Stimulated activated CD8-positive, alpha-beta memory T cell treated with anti-CD3 and anti-CD28 coated beads, Interleukin-15, amount 100 ng/mL, for 24 hours (primary cell): ENCODE data around the gene RNF151.

Experiments used
- DNase-seq: peaks from one replicate; pipeline ENCODE4 v3.0.0-alpha.2; 2020; ENCODE audit warnings: low read depth

RNF151 gene

DNA sequence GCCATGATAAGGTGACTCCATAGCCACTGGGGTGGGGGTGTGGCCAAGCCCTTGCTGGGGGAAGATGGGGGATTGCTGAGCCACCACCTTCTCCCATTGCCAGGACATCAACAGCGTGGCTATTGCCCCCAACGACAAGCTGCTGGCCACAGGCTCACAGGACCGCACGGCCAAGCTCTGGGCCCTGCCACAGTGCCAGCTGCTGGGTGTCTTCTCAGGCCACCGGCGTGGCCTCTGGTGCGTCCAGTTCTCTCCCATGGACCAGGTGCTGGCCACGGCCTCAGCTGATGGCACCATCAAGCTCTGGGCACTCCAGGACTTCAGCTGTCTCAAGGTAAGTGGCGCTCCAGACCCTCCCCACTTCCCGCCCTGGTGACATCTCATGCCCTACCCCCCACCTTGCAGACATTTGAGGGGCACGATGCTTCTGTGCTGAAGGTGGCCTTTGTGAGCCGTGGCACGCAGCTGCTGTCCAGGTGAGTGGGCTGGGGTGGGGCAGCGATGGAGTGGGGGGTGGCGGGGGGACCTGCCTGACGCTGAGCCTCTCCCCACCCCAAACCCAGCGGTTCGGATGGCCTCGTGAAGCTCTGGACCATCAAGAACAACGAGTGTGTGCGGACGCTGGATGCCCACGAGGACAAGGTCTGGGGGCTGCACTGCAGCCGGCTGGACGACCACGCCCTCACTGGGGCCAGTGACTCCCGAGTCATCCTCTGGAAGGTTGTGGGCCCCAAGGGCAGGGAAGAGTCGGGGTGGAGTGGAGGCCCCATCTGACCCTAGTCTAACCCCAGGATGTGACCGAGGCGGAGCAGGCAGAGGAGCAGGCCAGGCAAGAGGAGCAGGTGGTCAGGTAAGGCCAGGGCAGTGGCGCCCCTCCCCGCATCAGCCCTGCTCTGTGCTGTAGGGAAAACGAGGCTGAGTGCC lies 10.6 kb downstream of the RNF151 start:
- DNase-seq: no peak

DNA sequence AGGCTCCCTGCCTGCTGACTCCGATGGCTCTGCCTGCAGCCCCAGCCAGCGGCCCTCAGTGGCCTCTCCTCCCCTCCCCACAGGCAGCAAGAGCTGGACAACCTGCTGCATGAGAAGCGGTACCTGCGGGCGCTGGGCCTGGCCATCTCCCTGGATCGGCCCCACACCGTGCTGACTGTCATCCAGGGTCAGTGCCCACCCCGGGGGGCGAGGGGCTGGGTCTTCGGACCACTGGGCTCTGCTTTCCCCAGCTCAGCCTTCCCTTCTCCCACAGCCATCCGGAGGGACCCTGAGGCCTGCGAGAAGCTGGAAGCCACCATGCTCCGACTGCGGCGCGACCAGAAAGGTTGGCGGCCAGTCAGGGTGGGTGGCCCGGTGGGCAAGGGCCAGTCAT lies 11.2 kb downstream of the RNF151 start:
- no peak for DNase-seq

DNA sequence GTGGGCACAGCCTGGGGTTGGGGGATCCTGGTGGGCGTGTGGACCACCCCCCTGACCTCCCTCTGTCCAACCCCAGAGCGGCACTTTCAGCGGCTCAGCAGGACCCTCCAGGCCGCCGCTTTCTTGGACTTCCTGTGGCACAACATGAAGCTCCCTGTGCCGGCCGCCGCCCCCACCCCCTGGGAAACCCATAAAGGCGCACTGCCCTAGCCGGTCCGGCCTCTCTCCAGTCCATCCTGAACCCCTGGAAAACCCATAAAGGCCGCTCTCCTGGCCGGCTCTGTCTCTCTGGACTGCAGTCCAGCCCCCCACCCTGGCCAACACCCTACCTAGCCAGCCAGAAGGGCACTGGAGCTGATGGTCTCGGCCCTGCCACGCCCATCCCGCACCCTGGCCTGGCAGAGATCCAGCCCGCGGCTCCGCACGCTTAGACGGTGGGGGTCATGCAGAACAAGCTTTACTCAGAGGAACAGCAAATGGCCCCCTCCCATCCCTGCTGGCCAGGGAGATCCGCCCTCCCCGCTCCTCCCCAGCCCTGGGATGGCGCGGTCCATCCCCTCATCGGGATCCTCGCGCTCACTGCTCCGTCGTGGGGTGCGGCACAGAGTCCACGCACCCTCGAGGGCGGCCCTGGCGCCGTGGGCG lies 11.9 kb downstream of the RNF151 start:
- DNase-seq: no peak

DNA sequence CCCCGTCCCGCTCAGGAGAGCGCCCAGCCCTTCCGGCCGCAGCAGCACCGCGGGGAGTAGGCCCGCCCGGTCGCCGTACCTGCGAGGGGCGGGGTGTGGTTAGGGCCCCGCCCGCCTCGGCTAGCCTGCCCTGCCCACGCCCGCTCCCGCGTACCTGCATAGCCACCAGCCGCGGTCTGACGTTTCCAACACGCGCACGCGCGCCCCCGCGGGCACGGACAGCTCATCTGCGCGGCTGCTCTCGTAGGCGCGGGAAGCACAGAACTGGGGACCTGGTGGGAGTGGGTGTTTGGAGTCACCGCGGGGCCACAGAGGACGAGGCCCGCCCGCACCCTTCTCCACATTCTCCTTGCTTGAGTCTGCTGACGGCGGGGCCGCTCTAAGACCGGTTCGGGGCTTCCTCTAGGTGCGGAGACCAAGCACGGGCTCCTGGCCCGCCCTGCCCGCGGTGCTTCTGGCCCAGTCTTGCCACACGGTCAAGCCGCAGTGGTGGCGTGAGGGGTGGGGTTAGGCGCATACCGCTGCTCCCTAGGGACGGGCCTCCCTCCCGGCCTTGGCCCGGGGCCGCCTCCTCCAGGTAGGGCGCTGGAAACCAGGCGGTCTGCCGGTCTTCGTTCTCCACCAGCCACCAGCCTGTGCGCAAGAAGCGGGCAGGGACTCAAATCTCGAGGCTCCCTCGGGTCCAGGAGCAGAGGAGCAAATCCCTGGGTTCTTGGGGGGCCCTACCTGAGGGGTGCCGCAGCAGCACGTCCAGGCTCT lies 12.8 kb downstream of the RNF151 start:
- DNase-seq: no peak

DNA sequence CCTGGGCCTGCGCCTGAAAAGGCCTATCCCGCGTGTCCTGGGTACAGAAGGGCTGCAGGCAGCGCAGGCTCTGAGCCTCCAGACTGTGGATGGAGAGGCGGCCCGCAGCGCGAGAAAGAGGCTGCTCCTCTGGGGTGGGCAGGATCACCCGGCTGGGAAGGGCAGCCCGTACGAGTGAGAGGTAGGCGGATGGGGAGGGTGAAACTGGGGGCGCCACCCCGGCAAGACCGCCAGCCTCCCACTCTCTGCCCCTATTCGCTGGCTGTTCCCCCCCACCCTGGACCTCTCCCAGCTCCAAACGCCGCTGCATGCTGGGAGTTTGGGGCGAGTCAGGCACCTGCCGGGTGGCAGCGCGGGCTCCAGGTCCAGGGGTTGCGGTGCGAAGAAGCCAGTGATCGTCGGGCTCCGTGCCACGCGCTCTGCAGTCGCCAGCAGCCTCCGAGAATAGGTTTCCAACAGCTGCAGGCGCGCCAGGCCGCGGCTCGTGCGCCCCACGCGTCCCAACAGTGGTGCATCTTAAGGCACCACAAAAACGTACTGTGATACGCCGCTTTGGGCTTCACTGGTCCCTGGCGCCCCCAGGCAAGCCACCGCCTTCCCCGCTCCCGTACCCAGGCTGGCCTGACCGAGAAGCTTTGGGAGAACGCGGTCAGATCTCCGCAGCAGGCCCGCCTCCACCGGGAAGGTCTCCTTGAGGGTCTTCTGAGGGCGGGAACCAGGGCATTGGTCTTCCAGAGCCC lies 13.5 kb downstream of the RNF151 start:
- DNase-seq: no peak

DNA sequence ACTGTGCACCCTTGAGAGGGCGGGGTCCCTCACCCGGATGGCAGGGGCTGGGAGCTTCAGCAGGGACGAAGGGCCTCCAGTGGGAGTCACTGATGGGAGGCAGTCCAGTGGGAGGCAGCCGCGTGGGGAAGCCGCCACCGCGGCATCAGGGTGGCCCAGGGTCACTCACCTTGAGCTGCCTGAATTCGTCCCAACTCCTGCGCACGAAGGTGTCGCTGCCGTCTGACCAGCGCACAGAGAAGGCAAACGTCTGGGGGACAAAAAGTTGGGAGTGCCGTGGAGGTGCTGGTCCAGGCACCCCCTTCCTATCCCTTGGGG lies 14.1 kb downstream of the RNF151 start:
- DNase-seq: no peak

DNA sequence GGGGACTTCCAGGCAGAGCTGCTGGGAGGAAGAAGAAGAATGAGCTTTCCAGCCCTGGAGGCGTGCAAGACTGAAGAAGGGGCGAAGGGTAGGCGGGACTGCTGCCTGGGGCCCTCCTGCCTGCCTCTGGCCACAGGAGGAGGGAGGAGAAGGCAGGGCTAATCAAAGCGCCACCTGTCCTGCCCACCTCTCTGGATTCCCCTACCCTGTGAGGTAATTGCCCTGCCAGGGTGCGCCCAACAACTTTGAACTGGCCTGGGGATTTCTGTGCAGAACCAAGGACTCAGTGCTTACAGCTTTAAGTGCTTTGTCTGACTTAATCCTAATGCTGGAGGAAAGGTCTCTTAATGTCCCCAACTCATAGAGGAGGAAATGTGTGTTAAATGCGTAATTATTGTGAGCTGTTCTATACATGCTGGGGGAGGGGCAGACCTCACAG lies 14.8 kb downstream of the RNF151 start, which contains the start of gene NOXO1:
Gene NOXO1, minus strand, starts transcription at position 72 of the 439 bp plus-strand sequence. CDS start 290 bp downstream, outside the sequence.
- DNase-seq: no peak

- DNase-seq: no peak
These were observed 15.4 kb downstream of the RNF151 start for GRCh38 chr16:1982013-1982433.

GRCh38 chr16:1982991-1983543 lies 16.4 kb downstream of the RNF151 start:
- no peak for DNase-seq

GRCh38 chr16:1983544-1984346 lies 17.1 kb downstream of the RNF151 start, which contains the start of gene GFER:
GFER (plus strand) TSS chr16:1984193; CDS start chr16:1984219, 26 bp downstream.
- DNase-seq: no peak

GRCh38 chr16:1984347-1985225 lies 17.9 kb downstream of the RNF151 start:
- DNase-seq: no peak

- no peak for DNase-seq
These were observed 19.0 kb downstream of the RNF151 start for GRCh38 chr16:1985466-1986150.

GRCh38 chr16:1987198-1987597 lies 20.5 kb downstream of the RNF151 start:
- DNase-seq: no peak

- no peak for DNase-seq
These were observed 22.8 kb downstream of the RNF151 start, which contains the start of gene SYNGR3 for GRCh38 chr16:1989209-1990100. SYNGR3 (plus strand) TSS chr16:1989970; CDS start chr16:1990103, 133 bp downstream.

DNA sequence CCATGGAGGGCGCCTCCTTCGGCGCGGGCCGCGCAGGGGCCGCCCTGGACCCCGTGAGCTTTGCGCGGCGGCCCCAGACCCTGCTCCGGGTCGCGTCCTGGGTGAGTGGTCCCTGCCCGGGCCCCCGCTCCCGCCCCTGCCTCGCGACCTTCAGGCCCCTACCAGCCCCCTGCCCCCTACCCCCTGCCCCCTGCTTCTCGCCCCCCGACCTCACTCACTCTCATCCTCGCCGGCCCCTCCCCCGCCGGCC lies 23.4 kb downstream of the RNF151 start:
- no peak for DNase-seq

- no peak for DNase-seq
These were observed 23.9 kb downstream of the RNF151 start for GRCh38 chr16:1990351-1991134.

GRCh38 chr16:1991135-1991551 lies 24.5 kb downstream of the RNF151 start:
- DNase-seq: no peak
